ENCODE data around the gene CCDC30.
"Not testable (repeated sequence)": the region's sequence is repeated elsewhere in the genome, so short reads cannot be mapped to it uniquely, and the experiment has no call there.

Gene CCDC30

GRCh38 chr1:42531043-42531442 lies 68.0 kb downstream of the CCDC30 start:
- no peak for DNase-seq

DNA sequence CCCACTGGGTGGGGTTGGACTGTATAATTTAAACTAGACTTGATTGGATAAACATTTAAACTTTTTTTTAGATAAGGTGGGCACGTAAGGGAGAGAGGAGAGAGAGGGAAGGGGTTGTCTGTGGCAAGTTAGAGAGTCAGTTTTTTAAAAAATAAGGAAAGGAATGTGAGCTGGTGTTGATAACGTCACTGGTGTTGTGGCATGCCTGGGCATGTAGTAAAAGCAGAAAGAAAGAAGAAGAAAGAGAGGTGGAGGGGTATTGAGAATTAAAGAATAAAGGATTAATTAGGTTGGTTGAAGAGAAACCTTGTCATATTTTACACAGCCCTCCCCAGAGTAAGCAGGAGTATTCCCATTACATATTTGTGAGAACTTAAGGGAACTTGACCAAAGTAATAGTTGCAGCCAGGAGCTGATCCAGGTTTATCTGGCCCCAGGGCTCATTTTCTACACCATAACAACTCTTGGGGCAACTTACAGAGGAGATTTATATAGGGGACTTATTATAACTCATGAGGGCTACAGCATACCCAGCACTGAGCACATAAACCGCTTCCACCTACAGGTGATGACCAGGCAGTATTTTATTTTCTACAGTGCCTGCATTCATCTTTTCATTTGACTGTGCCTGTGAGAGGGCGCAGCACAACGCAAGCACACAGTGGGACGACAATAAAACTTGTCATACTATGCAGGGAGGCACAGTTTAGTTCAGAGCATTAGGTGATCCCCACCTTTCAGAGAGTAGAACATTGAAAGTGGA lies 70.2 kb downstream of the CCDC30 start:
- no peak for DNase-seq

GRCh38 chr1:42541104-42541503 lies 78.0 kb downstream of the CCDC30 start:
- DNase-seq: no peak

DNA sequence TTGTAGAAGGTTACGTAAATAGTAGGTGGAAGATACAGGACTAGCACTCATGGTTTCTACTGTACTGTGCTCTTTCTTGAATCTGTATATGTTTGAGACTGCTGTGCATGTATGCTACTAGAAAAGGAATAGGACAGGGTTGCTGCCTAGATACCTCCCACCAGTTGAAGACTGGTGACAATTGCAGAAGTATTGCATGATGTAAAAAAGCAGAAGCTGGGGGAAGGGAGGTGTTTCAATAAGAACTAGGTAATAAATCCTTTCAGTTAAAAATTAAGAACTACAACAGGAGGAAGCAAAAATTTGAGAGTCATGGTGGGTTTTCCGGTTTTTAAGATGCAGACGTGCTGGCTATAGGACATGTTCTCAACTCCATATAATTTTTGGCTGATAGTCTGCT lies 88.1 kb downstream of the CCDC30 start:
- no peak for DNase-seq

- no peak for DNase-seq
Observed at GRCh38 chr1:42551590-42551989, 88.5 kb downstream of the CCDC30 start.

GRCh38 chr1:42552636-42553035 lies 89.5 kb downstream of the CCDC30 start:
- DNase-seq: no peak

DNA sequence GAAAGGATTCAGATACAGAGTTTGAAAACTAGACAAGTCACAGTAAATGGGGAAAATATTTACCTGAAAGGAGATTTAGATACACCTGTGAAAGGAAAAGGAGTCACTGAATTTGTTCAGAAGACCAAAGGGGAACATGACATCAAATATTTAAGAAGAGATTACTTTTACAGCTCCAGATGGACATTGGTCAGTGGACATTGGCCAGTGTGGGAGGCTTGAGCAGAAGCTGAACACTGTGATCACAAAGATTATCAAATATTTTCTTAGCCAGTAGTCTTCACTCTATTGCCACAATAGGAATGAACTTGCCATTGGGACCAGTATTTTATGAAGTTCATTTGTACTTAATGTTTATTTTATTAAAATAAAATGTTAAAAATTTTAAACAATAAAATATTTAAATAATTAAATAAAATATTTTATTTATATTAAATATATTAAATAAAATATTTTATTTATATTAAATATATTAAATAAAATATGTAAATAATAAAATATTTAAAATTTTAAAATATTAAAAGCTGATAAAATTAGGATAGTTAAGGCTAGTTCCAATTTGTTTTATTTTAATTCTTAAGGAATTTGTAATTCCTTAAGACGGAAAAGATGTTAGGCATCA lies 94.3 kb downstream of the CCDC30 start:
- DNase-seq: no peak

DNA sequence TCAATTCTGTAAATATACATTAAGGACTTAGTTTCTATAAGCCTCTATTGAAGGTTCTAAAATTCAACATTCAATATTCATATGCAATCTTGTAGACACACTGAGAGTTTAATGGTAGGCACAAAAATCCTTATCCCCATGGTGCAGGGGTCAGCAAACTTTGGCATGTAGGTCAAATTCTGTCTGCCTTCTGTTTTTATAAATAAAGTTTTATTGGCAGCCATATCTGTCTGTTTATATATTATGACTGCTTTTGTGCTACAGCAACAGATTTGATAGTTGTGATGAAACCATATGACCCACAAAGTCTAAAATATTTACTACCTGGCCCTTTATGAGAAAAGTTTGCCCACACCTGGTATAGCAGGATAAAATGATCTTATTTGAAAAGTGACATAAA lies 104.0 kb downstream of the CCDC30 start:
- DNase-seq: no peak

DNA sequence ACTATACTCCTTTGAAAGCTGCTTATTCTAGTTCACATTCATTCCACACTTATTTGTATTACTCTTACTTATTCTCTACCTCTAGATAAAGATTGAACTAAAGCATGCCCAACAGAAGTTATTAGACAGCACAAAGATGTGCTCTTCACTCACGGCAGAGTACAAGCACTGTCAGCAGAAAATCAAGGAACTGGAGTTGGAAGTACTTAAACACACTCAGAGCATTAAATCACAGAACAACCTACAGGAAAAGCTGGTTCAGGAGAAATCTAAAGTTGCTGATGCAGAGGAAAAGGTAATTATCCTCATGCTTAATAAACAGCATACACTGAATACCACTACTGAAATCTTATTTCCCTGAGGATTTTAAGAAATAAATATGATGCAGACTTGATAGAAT lies 113.8 kb downstream of the CCDC30 start:
- no peak for DNase-seq

DNA sequence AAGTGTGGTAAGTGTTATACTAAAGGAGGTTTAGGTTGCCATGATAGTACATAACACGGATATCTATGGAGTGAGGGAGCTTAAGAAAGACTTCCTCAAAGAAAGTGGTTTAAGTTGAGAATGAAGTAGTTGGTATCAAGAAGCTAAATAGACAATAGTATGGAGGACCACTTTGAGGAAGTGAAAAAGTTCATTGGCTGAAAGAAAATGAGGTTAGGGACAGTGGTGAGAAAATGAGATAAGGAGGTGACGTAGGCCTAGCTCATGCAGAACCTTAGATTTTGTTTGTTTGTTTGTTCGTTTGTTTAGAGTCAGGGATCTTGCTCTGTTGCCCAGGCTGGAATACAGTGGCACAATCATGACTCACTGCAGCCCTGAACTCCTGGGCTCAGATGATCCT lies 122.9 kb downstream of the CCDC30 start:
- no peak for DNase-seq

GRCh38 chr1:42587753-42588152 lies 124.7 kb downstream of the CCDC30 start:
- no peak for DNase-seq

- DNase-seq: no peak
Observed at GRCh38 chr1:42592811-42593210, 129.7 kb downstream of the CCDC30 start.

GRCh38 chr1:42593486-42594100 lies 130.5 kb downstream of the CCDC30 start:
- no peak for DNase-seq

GRCh38 chr1:42601472-42601871 lies 138.4 kb downstream of the CCDC30 start:
- DNase-seq: no peak

DNA sequence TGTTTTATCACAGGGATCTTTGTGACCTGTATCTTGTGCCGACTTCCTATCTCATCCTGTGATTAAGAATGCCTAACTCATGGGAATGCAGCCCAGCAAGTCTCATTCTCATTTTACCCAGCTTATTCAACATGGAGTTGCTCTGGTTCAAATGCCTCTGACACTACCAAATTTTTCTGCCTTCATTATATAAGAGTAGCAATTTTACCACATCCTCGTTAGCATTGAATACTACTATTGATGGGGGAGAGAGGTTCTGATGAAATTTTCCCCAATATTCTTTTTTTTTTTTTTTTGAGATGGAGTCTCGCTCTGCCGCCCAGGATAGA lies 150.7 kb downstream of the CCDC30 start:
- DNase-seq: no peak

GRCh38 chr1:42618866-42619265 lies 155.8 kb downstream of the CCDC30 start:
- DNase-seq: no peak

- DNase-seq: no peak
Observed at GRCh38 chr1:42620307-42620706, 157.2 kb downstream of the CCDC30 start.

GRCh38 chr1:42621180-42621579 lies 158.1 kb downstream of the CCDC30 start:
- not testable (repeated sequence) for DNase-seq

DNA sequence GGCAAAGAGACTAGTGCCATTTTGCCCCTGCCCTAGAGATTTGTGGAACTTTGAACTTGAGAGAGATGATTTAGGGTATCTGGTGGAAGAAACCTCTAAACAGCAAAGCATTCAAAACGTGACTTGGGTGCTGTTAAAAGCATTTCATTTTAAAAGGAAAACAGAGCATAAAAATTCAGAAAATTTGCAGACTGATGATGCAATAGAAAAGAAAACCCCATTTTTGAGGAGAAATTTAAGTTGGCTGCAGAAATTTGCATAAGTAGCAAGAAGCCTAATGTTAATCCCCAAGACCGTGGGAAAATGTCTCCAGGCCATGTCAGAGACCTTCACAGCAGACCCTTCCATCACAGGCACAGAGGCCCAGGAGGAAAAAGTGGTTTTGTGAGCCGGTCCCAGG lies 164.1 kb downstream of the CCDC30 start:
- not testable (repeated sequence) for DNase-seq

DNA sequence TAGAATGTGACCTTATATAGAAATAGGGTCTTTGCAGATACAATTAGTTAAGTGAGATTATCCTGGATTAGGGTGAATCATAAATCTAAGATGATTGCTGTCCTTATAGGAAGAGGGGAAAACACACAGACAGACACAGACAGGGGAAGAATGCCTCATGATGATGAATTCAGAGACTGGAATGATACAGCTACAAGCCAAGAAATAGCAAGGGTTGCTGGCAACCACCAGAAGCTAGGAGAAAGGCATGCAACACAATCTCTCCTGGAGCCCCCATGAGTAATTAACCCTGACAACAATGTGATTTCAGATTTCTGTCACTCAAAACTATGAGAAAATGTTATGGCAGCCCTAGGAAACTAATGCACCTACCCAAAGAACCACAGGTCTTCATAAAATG lies 176.0 kb downstream of the CCDC30 start:
- no peak for DNase-seq

DNA sequence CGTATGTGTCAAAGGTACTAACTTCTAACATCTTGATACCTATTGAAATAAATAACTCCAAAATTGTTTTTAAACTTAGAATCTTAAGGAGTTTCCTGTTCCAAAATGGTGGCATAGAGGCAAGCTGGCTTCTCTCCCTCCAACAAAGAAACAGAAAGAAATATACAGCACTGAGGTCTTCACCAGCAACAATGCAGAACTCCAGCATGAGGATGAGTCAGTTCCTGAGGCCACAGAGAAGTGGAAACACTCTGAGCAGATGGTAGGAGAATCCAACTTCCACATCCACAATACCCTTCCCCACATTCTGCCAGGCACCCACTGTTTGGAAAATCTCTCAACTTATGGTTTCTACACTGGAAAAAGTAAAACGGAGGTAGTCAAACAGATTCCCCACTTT lies 183.0 kb downstream of the CCDC30 start:
- no peak for DNase-seq

DNA sequence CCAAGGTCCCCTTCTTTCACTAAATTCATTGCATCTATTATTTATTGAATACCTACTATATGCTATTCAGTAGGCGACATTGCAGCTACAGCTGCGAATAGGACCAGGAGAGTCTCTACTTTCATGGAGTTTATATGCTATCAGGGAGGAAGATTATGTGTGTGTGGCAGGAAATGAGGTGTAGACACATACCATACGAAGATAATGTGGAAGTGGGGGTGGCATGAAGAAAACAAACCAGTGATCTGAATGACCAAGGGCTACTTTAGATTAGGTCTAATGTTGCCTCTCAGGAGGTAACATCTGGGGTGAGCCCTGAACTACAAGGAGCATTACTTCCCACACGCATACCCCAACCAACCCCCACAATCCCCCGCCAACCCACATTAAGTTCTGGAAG lies 194.1 kb downstream of the CCDC30 start:
- no peak for DNase-seq

DNA sequence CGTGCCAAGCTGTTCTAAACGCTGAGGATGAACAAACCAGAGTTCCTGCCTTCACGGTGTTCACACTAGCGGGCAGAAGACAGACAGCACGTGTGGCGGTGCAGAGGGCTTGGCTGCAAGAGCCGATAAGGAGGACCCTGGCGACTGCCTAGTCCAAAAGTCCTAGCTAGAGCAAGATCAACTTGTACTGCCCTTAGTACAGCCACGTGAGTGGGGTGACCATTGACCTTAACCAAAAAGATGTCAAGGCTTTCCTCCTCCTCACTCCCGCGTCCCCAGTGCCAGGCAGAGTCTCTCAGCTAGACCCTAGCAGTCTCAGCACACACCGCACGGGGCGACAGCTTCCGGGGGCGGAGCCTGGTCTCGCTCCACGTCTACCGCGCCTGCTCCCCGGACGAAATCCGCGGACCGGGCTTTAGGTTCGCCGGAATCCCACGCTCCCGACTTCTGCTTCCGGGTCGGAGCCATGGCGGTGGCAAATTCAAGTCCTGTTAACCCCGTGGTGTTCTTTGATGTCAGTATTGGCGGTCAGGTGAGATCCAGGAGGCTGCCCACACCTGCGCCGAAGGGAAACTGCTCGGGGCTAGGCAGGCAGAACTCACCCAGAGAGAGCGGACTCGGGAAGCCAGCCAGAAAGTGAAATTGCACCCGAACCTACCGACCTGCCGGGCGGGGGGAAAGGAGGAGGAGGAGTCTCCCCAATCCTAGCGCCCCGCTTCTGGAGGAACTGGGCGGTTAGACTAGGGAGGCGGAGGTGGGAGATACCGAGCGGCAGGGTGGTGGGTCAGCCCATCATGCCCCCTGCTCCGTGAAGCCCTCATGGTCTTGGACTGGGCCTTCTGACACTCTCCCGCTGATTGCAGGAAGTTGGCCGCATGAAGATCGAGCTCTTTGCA lies 195.1 kb downstream of the CCDC30 start, which contains the start of gene PPIH:
Gene PPIH, plus strand, starts transcription at position 443 of the 896 bp plus-strand sequence. Its CDS starts 24 bp downstream, at position 467.
- peak; percentile 86 for DNase-seq
